Stimulated activated naive CD8-positive, alpha-beta T cell treated with anti-CD3 and anti-CD28 coated beads, Interleukin-15, amount 100 ng/mL, for 72 hours (primary cell): ENCODE data around the gene RGS4.

Experiments used
- ATAC-seq: fragments of 150-1000 bp; cut with Tn5 transposase; 2 replicates; pipeline ENCODE4 v1.10.0; 2021; ENCODE audit warnings: mild to moderate bottlenecking, moderate library complexity
- DNase-seq, 2 donors: peaks; one replicate each; pipeline ENCODE4 v3.0.0; 2021 to 2022
- H3K27ac Mint-ChIP-seq, 2 donors: one replicate each; pipeline ENCODE4 v1.8.0; 2022; ENCODE audit warnings: mild to moderate bottlenecking in 2 of 2, mixed read lengths in 2 of 2, moderate library complexity in 2 of 2
- H3K27me3 Mint-ChIP-seq: one replicate; pipeline ENCODE4 v1.8.0; 2022; ENCODE audit warnings: mixed read lengths
- H3K4me1 Mint-ChIP-seq: one replicate; pipeline ENCODE4 v1.8.0; 2022; ENCODE audit warnings: mild to moderate bottlenecking, mixed read lengths
- H3K4me3 Mint-ChIP-seq, 2 donors: one replicate each; pipeline ENCODE4 v1.8.0; 2022; ENCODE audit warnings: mild to moderate bottlenecking in 2 of 2, mixed read lengths in 2 of 2, moderate library complexity in 1 of 2
- H3K9me3 Mint-ChIP-seq, 2 donors: one replicate each; pipeline ENCODE4 v1.8.0; 2022; ENCODE audit warnings: mixed read lengths in 2 of 2

The RGS4 gene

DNA sequence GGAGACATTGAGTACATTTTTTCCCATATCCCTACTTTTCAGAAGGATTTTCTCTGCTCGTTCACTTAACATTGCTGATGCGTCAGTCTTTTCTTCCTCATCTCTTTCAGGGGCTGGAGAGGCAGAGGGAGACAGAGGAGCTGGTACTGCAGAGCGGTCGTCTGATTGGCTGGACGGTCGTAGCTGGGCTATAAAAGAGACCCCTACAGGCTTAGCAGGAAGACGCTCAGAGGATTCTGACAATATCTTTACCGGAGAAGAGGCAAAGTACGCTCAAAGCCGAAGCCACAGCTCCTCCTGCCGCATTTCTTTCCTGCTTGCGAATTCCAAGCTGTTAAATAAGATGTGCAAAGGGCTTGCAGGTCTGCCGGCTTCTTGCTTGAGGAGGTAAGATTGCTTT lies at the start of gene RGS4:
RGS4 (plus strand) TSS at position 220 of the 400 bp plus-strand sequence; CDS start at position 344, 124 bp downstream.
- Mint-ChIP-seq H3K4me1 (no peaks in the 10 kb centered on the region), H3K27me3 (peaks cover 67% of the 10 kb centered on the region), H3K4me3 (no peak within 1 kb of the TSS), H3K9me3 (no peaks in the 10 kb centered on the region), H3K27ac (no peak within 1 kb of the TSS)
- ATAC-seq (no peak), DNase-seq (no peak)

DNA sequence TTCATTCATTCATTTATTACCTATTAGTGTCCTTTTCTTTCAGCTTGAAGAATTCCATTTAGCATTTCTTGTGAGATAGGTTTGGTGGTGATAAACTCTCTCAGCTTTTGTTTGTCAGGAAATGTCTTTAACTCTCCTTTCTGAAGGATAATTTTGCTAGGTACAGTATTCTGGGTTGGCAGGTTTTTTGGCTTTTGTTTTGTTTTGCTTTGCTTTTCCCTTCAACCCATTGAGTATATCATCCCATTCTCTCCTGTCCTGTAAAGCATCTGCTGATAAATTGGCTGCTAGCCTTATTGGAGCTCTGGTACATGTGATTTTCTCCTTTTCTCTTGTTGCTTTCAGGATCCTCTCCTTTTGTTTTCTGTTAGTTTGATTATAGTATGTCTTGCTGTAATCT lies 47.0 kb upstream of the RGS4 start:
- no peak overlapping the region for H3K4me3 Mint-ChIP-seq
- peaks cover 18 to 29% of the 10 kb centered on the region in 2 donors for H3K9me3 Mint-ChIP-seq
- no peak overlapping the region for H3K27ac Mint-ChIP-seq
- no peak for ATAC-seq
- peaks cover 7% of the 10 kb centered on the region for H3K27me3 Mint-ChIP-seq
- H3K4me1 Mint-ChIP-seq = no peaks in the 10 kb centered on the region
- no peak for DNase-seq

DNA sequence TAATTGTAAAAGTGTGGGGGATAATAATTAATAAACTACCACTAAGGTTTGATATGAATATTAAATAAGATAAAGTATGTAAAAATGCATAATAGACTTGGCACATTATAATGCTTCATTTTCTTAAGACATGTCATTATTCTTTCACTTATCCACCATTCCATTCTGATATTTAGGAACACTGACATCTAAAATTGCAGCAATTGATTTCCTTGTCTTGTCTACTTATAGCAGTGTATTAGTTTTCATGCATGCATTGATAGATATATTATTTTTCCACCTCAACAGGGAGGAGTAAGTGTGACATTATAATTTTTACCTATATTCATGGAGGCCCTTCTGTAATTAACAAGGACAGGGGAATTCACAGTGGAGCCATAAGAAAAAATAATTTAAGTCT lies 41.6 kb upstream of the RGS4 start:
- H3K4me1 Mint-ChIP-seq = no peaks in the 10 kb centered on the region
- peaks cover 7% of the 10 kb centered on the region for H3K27me3 Mint-ChIP-seq
- peaks cover 6 to 15% of the 10 kb centered on the region in 2 donors for H3K9me3 Mint-ChIP-seq
- DNase-seq (no peak), ATAC-seq (no peak)
- no peak overlapping the region for H3K4me3 Mint-ChIP-seq
- no peak overlapping the region for H3K27ac Mint-ChIP-seq

DNA sequence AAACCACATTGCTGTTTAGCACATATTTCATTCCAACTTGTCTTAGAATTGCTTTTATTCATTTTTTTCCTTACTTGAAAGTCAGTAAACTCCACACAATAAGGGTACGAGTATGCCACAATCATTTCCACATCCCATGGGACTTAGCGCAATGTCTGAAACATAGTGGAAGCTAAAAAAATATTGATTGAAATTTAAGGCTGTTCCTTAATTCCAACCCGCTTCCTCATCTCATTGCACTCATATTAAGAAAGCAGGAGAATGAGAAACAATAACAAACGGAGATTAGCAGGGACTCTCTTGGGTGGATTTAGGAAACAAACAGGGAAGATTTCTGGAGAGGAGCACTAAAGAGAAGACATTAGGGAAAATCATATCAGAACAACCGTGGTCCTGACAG lies 39.3 kb upstream of the RGS4 start:
- H3K27ac Mint-ChIP-seq = no peak overlapping the region
- H3K4me3 Mint-ChIP-seq = no peak overlapping the region
- peaks cover 14% of the 10 kb centered on the region for H3K27me3 Mint-ChIP-seq
- DNase-seq (no peak), ATAC-seq (no peak)
- no peaks in the 10 kb centered on the region for H3K9me3 Mint-ChIP-seq
- no peaks in the 10 kb centered on the region for H3K4me1 Mint-ChIP-seq

DNA sequence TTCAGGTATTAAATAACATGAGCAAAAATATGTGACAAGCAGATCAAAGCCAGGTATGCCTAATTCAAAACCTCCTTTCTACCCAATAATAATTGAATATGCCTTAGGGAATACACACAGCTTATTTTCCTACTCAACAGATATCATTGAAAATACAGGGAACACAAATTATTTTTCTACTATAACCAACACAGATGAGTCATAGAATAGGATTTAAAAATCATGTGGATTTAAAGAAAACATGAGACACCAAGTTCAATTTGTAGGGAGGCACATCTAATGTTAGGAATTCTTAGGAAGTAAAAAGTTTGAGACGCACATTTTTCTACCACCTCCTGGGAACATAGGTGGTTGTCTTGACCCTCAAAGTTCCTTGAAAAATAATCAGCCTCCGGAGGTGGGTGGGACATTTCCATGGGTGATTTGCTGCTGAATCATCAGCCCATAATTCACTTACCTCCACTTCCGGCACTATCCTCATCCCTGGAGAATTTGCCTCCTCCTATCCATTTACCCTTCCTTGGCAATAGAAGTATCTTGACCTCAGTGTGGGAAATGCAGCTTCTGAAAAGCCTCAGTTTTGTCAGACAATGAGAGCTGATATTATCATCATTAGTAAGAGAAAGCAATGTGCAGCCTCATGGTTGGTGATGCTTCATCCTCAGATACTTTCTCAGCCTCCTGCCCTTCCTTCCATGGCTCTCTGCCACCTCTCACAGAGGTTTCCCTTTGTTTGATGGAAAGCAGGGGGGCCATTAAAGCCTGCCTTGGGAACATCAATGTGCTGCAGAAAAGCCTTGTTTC lies 33.5 kb upstream of the RGS4 start:
- Mint-ChIP-seq H3K9me3 (no peaks in the 10 kb centered on the region), H3K4me1 (no peaks in the 10 kb centered on the region), H3K27me3 (peaks cover 15% of the 10 kb centered on the region), H3K4me3 (no peak overlapping the region), H3K27ac (no peak overlapping the region)
- ATAC-seq = no peak
- no peak for DNase-seq

DNA sequence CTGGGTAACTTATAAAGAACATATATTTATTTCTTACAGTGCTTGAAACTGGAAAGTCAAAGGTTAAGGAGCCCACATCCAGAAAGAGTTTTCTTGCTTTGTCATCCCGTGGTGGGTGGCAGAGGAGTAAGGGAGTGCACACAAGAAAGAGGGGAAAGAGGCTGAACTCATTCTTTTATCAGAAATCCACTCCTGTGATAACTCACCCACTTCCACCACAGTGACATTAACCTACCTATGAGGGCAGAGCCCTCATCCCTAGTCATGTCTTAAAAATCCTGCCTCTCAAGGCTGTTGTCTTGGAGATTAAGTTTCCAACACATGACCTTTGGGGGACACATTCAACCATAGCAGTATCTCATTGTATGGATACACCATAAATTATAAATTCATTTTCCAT lies 32.5 kb upstream of the RGS4 start:
- no peak for DNase-seq
- Mint-ChIP-seq H3K27ac (no peak overlapping the region), H3K9me3 (no peaks in the 10 kb centered on the region), H3K27me3 (peaks cover 15% of the 10 kb centered on the region), H3K4me3 (no peak overlapping the region), H3K4me1 (no peaks in the 10 kb centered on the region)
- ATAC-seq = no peak

DNA sequence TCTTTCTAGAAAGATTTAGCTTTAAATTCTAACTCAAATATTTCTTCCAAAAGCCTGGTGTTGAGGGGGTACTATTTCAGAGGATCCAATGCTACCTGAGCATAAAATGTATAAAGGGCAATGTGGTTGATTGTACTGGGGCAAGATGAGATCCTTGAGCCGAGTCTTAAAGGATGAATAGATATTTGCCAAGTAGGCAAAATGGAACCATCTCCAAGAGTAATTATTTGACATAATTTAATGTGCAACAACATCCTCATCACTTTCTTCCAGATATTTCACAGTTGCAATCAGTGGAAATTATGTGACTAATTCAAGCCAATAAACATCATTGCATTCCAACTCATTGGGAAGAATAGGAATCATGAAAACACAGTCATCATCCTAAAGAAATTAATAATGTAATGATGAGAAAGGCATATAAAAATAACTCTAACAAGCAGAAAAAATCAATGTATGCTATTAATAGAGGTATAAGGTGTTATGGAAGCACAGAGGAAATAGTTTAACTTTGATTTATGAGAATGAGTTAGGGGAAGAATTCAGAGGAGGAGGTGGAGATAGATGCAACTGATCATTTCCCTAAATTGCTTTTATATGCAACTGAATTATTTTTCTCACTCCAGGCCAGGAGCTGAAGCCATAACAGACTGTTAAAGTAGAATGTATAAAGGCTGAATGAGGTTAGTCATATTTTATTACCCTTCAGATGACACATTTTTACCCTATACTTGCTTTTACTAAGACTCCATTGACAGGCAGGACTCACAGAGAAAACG lies 30.0 kb upstream of the RGS4 start:
- no peaks in the 10 kb centered on the region for H3K4me1 Mint-ChIP-seq

DNA sequence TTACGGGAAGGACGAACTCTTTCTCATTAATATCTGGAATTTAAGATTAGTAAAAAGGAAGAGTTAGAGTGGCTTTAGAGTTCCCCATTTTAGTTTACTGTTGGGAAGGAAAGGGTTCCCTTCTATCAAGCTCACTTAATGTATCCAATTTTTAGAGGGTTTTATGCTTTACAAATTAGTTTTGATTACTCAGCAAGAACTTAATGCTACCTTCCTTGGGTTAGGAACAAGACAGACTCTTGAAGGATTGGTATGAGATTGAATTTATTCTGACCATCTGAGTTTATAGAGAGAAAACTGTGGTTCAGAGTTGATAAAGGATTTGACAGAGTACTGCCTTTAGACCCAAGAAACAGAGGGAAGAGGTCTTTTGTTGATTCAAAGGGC lies 29.5 kb upstream of the RGS4 start:
- DNase-seq = no peak
- no peaks in the 10 kb centered on the region for H3K4me1 Mint-ChIP-seq
- peaks cover 14% of the 10 kb centered on the region for H3K27me3 Mint-ChIP-seq
- H3K27ac Mint-ChIP-seq = no peak overlapping the region
- H3K4me3 Mint-ChIP-seq = no peak overlapping the region
- H3K9me3 Mint-ChIP-seq = no peaks in the 10 kb centered on the region
- no peak for ATAC-seq

More for the DNA sequence above, 30.0 kb upstream of the RGS4 start:
- H3K9me3 Mint-ChIP-seq = no peaks in the 10 kb centered on the region
- DNase-seq (no peak), ATAC-seq (no peak)
- H3K27ac Mint-ChIP-seq = peak overlapping the region in 1 of 2 donors; percentile 3
- H3K27me3 Mint-ChIP-seq = peaks cover 8% of the 10 kb centered on the region
- no peak overlapping the region for H3K4me3 Mint-ChIP-seq

DNA sequence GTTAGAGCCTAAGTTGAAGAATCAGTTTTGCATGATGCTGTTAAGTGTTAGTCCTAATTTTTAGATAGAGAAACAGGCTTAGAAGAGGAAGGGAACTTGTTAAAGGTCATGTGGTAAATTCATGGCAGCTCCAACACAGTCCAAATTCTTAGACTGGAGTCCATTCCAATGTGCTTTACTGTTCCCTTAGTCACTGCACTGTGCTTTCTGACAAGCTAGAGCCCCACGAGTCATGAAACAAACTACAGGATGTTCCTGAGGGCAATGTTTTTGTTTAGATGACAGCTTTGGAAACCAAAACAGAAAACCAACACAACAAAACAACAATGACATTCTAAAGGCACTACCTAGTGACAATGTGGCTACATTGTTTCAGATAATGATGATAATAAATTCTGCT lies 23.1 kb upstream of the RGS4 start:
- H3K27me3 Mint-ChIP-seq = peaks cover 32% of the 10 kb centered on the region
- no peak for DNase-seq

DNA sequence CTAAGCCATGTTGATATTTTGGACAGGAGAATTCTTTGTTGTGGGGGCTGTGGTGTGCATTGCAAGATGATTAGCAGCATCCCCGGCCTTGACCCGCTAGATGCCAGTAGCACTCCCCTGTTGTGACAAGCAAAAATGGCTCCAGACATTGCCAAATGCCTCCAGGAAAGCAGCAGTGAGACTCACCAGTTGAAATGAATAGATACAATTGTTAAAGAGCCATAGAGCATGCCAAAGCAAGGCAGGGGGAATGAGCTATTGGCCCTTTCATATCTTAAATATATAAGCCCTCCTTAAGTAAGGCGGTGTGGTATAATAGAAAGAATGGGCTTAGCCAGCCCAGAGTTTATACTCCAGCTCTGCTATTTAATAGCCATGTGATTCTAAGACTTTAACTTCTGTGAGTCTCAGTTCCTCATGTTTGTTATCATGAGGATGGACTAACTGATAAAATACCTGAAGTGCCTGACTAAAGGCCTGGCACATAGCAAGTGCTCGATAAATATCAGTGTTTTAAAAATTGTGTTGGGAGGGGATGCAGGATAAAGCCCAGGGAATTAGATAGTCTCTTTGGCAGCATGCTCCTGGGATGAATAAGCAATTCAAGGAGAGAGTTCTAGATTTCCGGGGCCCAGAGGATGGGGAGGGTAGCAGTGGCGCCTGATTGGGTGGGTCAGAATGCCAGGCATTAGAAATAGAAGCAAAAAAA lies 21.1 kb upstream of the RGS4 start:
- Mint-ChIP-seq H3K27ac (no peak overlapping the region), H3K27me3 (peaks cover 32% of the 10 kb centered on the region), H3K4me1 (no peaks in the 10 kb centered on the region), H3K4me3 (no peak overlapping the region), H3K9me3 (no peaks in the 10 kb centered on the region)
- ATAC-seq = no peak
- DNase-seq = no peak

More for the DNA sequence above, 23.1 kb upstream of the RGS4 start:
- Mint-ChIP-seq H3K4me1 (no peaks in the 10 kb centered on the region), H3K9me3 (no peaks in the 10 kb centered on the region), H3K4me3 (no peak overlapping the region), H3K27ac (no peak overlapping the region)
- ATAC-seq = no peak

DNA sequence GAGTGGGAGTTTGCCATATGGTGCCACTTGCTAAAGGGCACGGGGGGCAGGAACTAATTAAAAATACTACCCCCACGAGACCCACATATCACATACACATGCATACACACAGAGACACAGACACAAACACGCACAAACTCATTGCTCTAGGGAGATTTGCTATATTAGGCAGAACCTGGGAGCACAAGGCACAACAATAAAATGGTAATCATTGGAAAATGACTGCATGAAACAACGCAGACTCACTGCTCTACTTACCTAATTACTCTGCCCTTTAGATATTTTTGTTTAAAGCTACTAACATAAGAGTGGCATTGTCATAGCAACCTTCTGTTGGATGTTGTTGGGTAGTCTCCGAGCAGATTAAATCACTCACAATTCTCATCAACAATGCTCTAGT lies 20.3 kb upstream of the RGS4 start:
- ATAC-seq (no peak), DNase-seq (no peak)
- H3K4me1 Mint-ChIP-seq = no peaks in the 10 kb centered on the region
- no peak overlapping the region for H3K4me3 Mint-ChIP-seq
- no peaks in the 10 kb centered on the region for H3K9me3 Mint-ChIP-seq
- no peak overlapping the region for H3K27ac Mint-ChIP-seq
- peaks cover 39% of the 10 kb centered on the region for H3K27me3 Mint-ChIP-seq

DNA sequence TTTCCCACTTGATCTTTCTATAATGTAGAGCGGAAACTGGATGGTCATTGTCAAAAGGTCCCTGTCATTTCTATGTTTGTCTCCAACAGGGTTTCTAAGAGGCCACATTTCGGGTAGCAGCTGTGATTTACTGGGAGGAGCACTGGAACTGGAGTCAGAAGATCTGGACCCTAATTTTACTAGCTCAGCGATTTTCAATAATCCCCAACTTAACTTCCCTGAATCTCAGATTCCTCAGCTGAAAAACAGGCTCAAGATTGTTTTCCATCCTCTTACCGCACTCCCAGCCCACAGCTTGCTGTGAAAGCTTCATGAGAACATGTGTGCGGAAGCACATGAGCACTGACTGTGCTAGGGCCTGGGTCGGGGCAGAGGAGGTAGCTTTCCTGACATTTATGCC lies 19.9 kb upstream of the RGS4 start:
- H3K27me3 Mint-ChIP-seq = peaks cover 38% of the 10 kb centered on the region
- H3K4me1 Mint-ChIP-seq = no peaks in the 10 kb centered on the region
- H3K27ac Mint-ChIP-seq = no peak overlapping the region
- no peaks in the 10 kb centered on the region for H3K9me3 Mint-ChIP-seq
- no peak for DNase-seq
- H3K4me3 Mint-ChIP-seq = no peak overlapping the region
- ATAC-seq = no peak

DNA sequence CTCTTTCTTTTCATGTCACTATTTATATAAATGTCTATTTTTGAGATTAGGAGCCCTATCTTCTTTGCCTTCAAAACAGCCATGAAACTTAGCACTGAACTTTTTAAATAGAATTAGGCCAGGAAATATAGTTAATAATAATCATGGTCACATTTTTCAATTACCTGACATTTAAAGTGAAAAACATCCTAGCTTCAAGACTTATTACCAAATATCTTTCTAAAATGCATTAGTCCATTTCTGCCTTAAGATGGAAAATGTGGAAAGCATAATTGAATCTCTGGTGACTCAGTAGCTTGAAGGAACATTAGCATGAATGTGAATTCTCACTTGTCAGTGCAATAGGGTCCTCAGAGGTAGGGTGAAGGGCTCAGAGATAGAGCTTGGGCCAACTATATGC lies 18.7 kb upstream of the RGS4 start:
- peaks cover 30% of the 10 kb centered on the region for H3K27me3 Mint-ChIP-seq
- DNase-seq (no peak), ATAC-seq (no peak)
- H3K4me3 Mint-ChIP-seq = no peak overlapping the region
- no peaks in the 10 kb centered on the region for H3K9me3 Mint-ChIP-seq
- H3K27ac Mint-ChIP-seq = no peak overlapping the region
- H3K4me1 Mint-ChIP-seq = no peaks in the 10 kb centered on the region

DNA sequence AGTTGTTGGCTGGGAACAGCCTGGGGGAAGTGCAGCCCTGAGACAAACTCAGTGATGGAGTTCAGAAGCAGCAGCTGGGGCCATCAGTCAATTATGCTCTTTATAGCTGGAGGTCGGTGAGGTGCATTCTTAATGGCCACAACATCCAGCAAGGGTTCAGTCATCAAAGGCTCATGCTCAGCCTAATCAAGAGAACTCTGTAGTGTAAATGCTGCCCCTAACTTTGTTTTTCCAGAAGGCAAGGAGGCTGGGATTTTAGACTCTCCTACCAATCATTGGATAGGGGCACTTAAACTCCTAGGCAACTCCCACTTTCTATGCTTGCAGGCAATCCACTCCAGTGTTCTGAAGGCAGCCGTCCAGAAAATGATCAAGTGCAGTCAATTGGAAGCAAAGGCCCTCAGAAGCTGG lies 15.0 kb upstream of the RGS4 start:
- Mint-ChIP-seq H3K27me3 (peaks cover 16% of the 10 kb centered on the region), H3K27ac (no peak overlapping the region), H3K4me3 (no peak overlapping the region), H3K9me3 (no peaks in the 10 kb centered on the region), H3K4me1 (no peaks in the 10 kb centered on the region)
- ATAC-seq (no peak), DNase-seq (no peak)

DNA sequence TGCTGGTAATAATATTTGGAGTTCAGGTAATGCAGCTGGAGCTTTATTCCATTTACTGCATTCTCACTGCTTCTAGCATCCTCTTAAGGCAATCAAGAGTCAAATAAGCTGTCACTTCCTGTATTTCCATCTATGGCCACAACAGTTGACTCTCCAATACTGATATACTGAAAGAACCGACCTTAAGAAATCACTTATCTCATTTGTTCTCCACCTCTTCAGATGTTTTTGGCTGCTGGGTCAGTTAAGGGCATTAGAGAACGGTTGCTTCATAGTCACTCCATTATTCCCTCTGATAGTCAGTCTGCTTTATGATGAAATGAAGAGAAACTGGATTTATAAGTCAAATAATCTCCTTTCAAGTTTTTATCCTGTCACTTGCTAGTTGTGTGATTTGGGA lies 14.2 kb upstream of the RGS4 start:
- H3K27me3 Mint-ChIP-seq = peaks cover 16% of the 10 kb centered on the region
- DNase-seq = no peak
- H3K27ac Mint-ChIP-seq = no peak overlapping the region
- no peaks in the 10 kb centered on the region for H3K4me1 Mint-ChIP-seq
- H3K4me3 Mint-ChIP-seq = no peak overlapping the region
- H3K9me3 Mint-ChIP-seq = no peaks in the 10 kb centered on the region
- ATAC-seq = no peak

DNA sequence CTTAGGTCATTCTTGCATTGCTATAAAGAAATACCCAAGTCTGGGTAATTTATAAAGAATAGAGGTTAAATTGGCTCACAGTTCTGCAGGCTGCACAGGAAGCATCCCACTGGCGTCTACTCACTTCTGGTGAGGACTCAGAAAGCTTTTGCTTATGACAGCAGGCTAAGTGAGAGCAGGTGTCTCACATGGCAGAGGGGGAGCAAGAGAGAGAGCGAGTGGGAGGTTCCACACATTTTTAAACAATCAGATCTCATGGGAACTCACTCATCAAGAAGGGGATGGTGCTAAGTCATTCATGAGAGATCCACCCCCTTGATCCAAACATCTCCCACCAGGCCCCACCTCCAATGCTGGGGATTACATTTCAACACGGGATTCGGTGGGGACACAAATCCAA lies 13.6 kb upstream of the RGS4 start:
- Mint-ChIP-seq H3K9me3 (no peaks in the 10 kb centered on the region), H3K27ac (no peak overlapping the region), H3K27me3 (peaks cover 16% of the 10 kb centered on the region), H3K4me3 (no peak overlapping the region), H3K4me1 (no peaks in the 10 kb centered on the region)
- no peak for DNase-seq
- ATAC-seq = no peak
